ENCODE data around the gene PLEK.

GRCh38 chr2:68434981-68435380 lies 69.9 kb downstream of the PLEK start:
- no peak for TF ChIP-seq EP300 (IDR thresholded peaks at IDR 0.05)
- no peak for TF ChIP-seq CTCF (IDR thresholded peaks at IDR 0.05)
